Measurements from ENCODE around the gene MAMDC2. TPM values are rescaled to one million over a fixed set of nuclear protein-coding genes. Genes with fewer than 3 reads are reported as not detected.

Gene MAMDC2
- total RNA-seq, 1 donor from 2014 or later, result 28.7 TPM

DNA sequence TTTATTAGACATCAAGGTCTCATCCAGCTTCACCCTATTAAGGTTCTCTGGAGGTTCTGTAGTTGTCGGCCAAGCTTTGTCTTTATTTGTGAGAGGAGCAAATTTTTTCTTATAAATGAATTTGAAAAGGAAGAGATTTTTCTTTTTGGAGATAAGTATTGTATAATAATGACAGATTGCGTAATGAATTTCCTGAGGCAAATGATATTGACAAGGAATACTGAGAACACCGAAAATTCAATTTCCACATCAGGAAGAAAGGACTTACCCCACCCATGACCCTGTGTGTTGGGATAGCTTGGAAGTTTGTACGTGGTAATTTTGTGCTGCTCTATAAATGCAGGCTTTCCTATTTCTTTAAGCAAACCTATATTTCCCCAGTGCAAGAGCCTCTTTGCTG, 53.5 kb downstream of the MAMDC2 start:
- Histone ChIP-seq H3K4me3 (no peak overlapping the region), H3K36me3 (no peaks in the 10 kb centered on the region), H3F3A (ENCODE audit: low read depth) (no peaks in the 10 kb centered on the region), H3K27me3 (no peaks in the 10 kb centered on the region), H3K79me2 (ENCODE audit: low read depth) (no peaks in the 10 kb centered on the region), H2AFZ (replicated peaks) (no peak overlapping the region), H3K9ac (no peak overlapping the region), H3K4me2 (no peak overlapping the region), H3K4me1 (peaks cover 4% of the 10 kb centered on the region), H3K9me3 (ENCODE audit: low read depth) (no peaks in the 10 kb centered on the region), H3K27ac (no peak overlapping the region), H4K20me1 (ENCODE audit: low read depth) (no peaks in the 10 kb centered on the region)
- Mint-ChIP-seq H3K27me3 (ENCODE audit: insufficient read depth, low read depth) (no peaks in the 10 kb centered on the region), H3K36me3 (no peaks in the 10 kb centered on the region), H3K9me3 (no peaks in the 10 kb centered on the region), H3K27ac (no peak overlapping the region), H3K4me3 (no peak overlapping the region), H3K4me1 (peaks cover 6% of the 10 kb centered on the region)
- TF ChIP-seq EZH2phosphoT487 (IDR thresholded peaks at IDR 0.05) (no peak), EZH2 (IDR thresholded peaks at IDR 0.05) (no peak)
- TF ChIP-seq, protein P1, sequence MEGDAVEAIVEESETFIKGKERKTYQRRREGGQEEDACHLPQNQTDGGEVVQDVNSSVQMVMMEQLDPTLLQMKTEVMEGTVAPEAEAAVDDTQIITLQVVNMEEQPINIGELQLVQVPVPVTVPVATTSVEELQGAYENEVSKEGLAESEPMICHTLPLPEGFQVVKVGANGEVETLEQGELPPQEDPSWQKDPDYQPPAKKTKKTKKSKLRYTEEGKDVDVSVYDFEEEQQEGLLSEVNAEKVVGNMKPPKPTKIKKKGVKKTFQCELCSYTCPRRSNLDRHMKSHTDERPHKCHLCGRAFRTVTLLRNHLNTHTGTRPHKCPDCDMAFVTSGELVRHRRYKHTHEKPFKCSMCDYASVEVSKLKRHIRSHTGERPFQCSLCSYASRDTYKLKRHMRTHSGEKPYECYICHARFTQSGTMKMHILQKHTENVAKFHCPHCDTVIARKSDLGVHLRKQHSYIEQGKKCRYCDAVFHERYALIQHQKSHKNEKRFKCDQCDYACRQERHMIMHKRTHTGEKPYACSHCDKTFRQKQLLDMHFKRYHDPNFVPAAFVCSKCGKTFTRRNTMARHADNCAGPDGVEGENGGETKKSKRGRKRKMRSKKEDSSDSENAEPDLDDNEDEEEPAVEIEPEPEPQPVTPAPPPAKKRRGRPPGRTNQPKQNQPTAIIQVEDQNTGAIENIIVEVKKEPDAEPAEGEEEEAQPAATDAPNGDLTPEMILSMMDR (IDR thresholded peaks at IDR 0.05), result no peak
- no peak for DNase-seq (ENCODE audit: low spot score)

- no peak overlapping the region for H3K27ac ChIP-seq
- no peak overlapping the region for H3K4me3 Mint-ChIP-seq
- no peak overlapping the region for H3K4me3 ChIP-seq
- H3K79me2 ChIP-seq (ENCODE audit: low read depth), result no peaks in the 10 kb centered on the region
- H3K9me3 Mint-ChIP-seq, result no peaks in the 10 kb centered on the region
- H3K4me1 Mint-ChIP-seq, result no peaks in the 10 kb centered on the region
- H3K4me2 ChIP-seq, result no peak overlapping the region
- no peaks in the 10 kb centered on the region for H4K20me1 ChIP-seq (ENCODE audit: low read depth)
- H3K27me3 Mint-ChIP-seq (ENCODE audit: insufficient read depth, low read depth), result no peaks in the 10 kb centered on the region
- DNase-seq (ENCODE audit: low spot score), result no peak
- H3K9me3 ChIP-seq (ENCODE audit: low read depth), result no peaks in the 10 kb centered on the region
- no peaks in the 10 kb centered on the region for H3K27me3 ChIP-seq
- TF ChIP-seq, protein P1 (IDR thresholded peaks at IDR 0.05), result no peak
- no peak for TF ChIP-seq EZH2phosphoT487 (IDR thresholded peaks at IDR 0.05)
- TF ChIP-seq EZH2 (IDR thresholded peaks at IDR 0.05), result no peak
- H3K36me3 Mint-ChIP-seq, result no peaks in the 10 kb centered on the region
- no peak overlapping the region for H3K9ac ChIP-seq
- no peak overlapping the region for H2AFZ ChIP-seq (replicated peaks)
- H3K27ac Mint-ChIP-seq, result no peak overlapping the region
- no peaks in the 10 kb centered on the region for H3F3A ChIP-seq (ENCODE audit: low read depth)
- H3K4me1 ChIP-seq, result peaks cover 4% of the 10 kb centered on the region
- H3K36me3 ChIP-seq, result no peaks in the 10 kb centered on the region
Observed at GRCh38 chr9:70100362-70100761, 56.7 kb downstream of the MAMDC2 start.

DNA sequence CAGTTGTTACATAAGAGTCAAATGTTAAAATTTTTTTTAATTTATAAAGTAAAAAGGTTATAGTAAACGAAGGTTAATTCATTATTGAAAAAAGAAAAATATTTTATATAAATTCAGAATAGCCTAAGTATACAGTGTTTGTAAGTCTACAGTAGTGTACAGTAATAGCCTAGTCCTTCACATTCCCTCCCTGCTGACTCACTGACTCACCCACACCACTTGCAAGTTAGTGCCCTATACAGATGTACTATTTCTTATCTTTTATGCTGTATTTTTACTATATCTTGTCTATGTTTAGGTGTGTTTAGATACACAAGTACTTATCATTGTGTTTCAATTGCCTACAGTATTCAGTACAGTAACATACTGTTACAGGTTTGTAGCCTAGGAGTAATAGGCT, 57.6 kb downstream of the MAMDC2 start:
- no peak overlapping the region for H3K9ac ChIP-seq
- no peaks in the 10 kb centered on the region for H3K36me3 Mint-ChIP-seq
- H3K9me3 Mint-ChIP-seq, result no peaks in the 10 kb centered on the region
- H3K36me3 ChIP-seq, result no peaks in the 10 kb centered on the region
- no peak overlapping the region for H3K4me2 ChIP-seq
- H3K79me2 ChIP-seq (ENCODE audit: low read depth), result no peaks in the 10 kb centered on the region
- no peak for DNase-seq (ENCODE audit: low spot score)
- no peaks in the 10 kb centered on the region for H3K9me3 ChIP-seq (ENCODE audit: low read depth)
- no peak overlapping the region for H3K27ac ChIP-seq
- H3K4me3 ChIP-seq, result no peak overlapping the region
- no peaks in the 10 kb centered on the region for H4K20me1 ChIP-seq (ENCODE audit: low read depth)
- H3K4me3 Mint-ChIP-seq, result no peak overlapping the region
- no peak overlapping the region for H2AFZ ChIP-seq (replicated peaks)
- H3K27me3 ChIP-seq, result no peaks in the 10 kb centered on the region
- no peaks in the 10 kb centered on the region for H3F3A ChIP-seq (ENCODE audit: low read depth)
- H3K4me1 ChIP-seq, result peaks cover 4% of the 10 kb centered on the region
- H3K4me1 Mint-ChIP-seq, result no peaks in the 10 kb centered on the region
- no peak for TF ChIP-seq EZH2phosphoT487 (IDR thresholded peaks at IDR 0.05)
- TF ChIP-seq EZH2 (IDR thresholded peaks at IDR 0.05), result no peak
- TF ChIP-seq, protein P1 (IDR thresholded peaks at IDR 0.05), result no peak
- H3K27ac Mint-ChIP-seq, result no peak overlapping the region
- no peaks in the 10 kb centered on the region for H3K27me3 Mint-ChIP-seq (ENCODE audit: insufficient read depth, low read depth)
